A549 (cell line): Measurements from ENCODE around the gene ZEB1.

Experiments
- BHLHE40 ChIP-seq: IDR thresholded peaks from 2 replicates; pipeline ENCODE4 v1.6.1; 2012; ENCODE audit warnings: low read depth, low read length, inconsistent platforms
- CHD2 ChIP-seq: fragments of 150-350 bp; IDR thresholded peaks from 2 replicates; pipeline ENCODE4 v1.6.1; 2014; ENCODE audit warnings: low read length; ENCODE audit not compliant: partially characterized antibody
- HDAC2 ChIP-seq: fragments of 200-600 bp; sonication (generic); IDR thresholded peaks from 2 replicates; pipeline ENCODE4 v1.6.1; 2016
- JUN ChIP-seq, 2 experiments: fragments of >200 bp; sonication (Bioruptor Twin); formaldehyde crosslinking; IDR thresholded peaks; 2 replicates in 1 of 2; 3 replicates in 1 of 2; pipeline ENCODE4 v1.6.1; 2016 to 2017
- MYC ChIP-seq: IDR thresholded peaks from 2 replicates; pipeline ENCODE4 v1.6.1; 2012; ENCODE audit warnings: mild to moderate bottlenecking, inconsistent platforms, low read length, improper control_type of control experiment, borderline replicate concordance
- NFE2L2 ChIP-seq: fragments of 150-350 bp; conservative IDR thresholded peaks from 2 replicates; pipeline ENCODE4 v1.6.1; 2014; ENCODE audit warnings: low read length
- POLR2A ChIP-seq: IDR thresholded peaks from 2 replicates; pipeline ENCODE4 v1.6.1; 2012; ENCODE audit warnings: mild to moderate bottlenecking, low read length
- RAD21 ChIP-seq, 2 experiments: fragments of >200 bp in 1 of 2; sonication (Bioruptor Twin) in 1 of 2; formaldehyde crosslinking in 1 of 2; IDR thresholded peaks in 1 of 2; conservative IDR thresholded peaks in 1 of 2; 2 replicates in 1 of 2; 3 replicates in 1 of 2; pipeline ENCODE4 v1.6.1; 2012 to 2018; ENCODE audit warnings: inconsistent platforms in 1 of 2
- RCOR1 ChIP-seq: fragments of 150-350 bp; IDR thresholded peaks from 2 replicates; pipeline ENCODE4 v1.6.1; 2014; ENCODE audit warnings: antibody characterized with exemption, low read length, low read depth
- SMC3 ChIP-seq: fragments of >200 bp; sonication (Bioruptor Twin); formaldehyde crosslinking; IDR thresholded peaks from 3 replicates; pipeline ENCODE4 v1.6.1; 2018; ENCODE audit warnings: inconsistent platforms
- ZNF302 ChIP-seq: fragments of 250-450 bp; sonication (Bioruptor Pico); IDR thresholded peaks from 2 replicates; pipeline ENCODE4 v1.9.0; 2021; ENCODE audit warnings: inconsistent platforms, mild to moderate bottlenecking, moderate library complexity
- TF ChIP-seq, protein P1 (sequence below): fragments of >200 bp; sonication (Bioruptor Twin); formaldehyde crosslinking; IDR thresholded peaks from 3 replicates; pipeline ENCODE4 v1.5.1; 2016
- TF ChIP-seq, protein P2 (sequence below): IDR thresholded peaks from 2 replicates; pipeline ENCODE4 v1.6.1; 2012
- TF ChIP-seq, protein P3 (sequence below): fragments of 450-650 bp; IDR thresholded peaks from 2 replicates; pipeline ENCODE4 v1.6.1; 2014; ENCODE audit warnings: antibody characterized with exemption

DNA sequence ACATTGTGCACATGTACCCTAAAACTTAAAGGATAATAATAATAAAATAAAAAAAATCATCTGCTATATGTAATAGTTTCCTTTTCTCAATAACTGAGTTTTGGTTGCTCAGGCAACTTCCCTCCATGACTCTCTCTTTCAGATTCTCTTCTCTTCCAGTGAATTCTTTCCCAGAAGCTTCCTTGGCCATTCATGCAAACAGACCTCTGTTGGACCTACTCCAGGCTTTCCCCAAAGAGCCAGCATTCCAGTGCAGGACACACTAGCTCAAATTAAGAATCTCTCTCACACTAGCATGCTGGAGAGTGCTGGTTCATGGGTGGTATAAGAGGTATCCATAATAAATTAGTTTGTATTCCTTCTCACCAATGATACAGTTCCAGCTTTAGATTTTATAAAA lies 31.0 kb upstream of the ZEB1 start:
- TF ChIP-seq POLR2A (no peak), RCOR1 (no peak), RAD21 (conservative IDR thresholded peaks at IDR 0.05 in 1 of 2, IDR thresholded peaks at IDR 0.05 in 1 of 2) (no peak), BHLHE40 (no peak), SMC3 (no peak), NFE2L2 (no peak), ZNF302 (CRISPR knock-in tag) (no peak), MYC (no peak), CHD2 (no peak), JUN (IDR thresholded peaks at IDR 0.05) (no peak), HDAC2 (no peak)
- TF ChIP-seq, protein P1, sequence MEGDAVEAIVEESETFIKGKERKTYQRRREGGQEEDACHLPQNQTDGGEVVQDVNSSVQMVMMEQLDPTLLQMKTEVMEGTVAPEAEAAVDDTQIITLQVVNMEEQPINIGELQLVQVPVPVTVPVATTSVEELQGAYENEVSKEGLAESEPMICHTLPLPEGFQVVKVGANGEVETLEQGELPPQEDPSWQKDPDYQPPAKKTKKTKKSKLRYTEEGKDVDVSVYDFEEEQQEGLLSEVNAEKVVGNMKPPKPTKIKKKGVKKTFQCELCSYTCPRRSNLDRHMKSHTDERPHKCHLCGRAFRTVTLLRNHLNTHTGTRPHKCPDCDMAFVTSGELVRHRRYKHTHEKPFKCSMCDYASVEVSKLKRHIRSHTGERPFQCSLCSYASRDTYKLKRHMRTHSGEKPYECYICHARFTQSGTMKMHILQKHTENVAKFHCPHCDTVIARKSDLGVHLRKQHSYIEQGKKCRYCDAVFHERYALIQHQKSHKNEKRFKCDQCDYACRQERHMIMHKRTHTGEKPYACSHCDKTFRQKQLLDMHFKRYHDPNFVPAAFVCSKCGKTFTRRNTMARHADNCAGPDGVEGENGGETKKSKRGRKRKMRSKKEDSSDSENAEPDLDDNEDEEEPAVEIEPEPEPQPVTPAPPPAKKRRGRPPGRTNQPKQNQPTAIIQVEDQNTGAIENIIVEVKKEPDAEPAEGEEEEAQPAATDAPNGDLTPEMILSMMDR = no peak
- TF ChIP-seq, protein P2, sequence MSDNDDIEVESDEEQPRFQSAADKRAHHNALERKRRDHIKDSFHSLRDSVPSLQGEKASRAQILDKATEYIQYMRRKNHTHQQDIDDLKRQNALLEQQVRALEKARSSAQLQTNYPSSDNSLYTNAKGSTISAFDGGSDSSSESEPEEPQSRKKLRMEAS = no peak
- TF ChIP-seq, protein P3, sequence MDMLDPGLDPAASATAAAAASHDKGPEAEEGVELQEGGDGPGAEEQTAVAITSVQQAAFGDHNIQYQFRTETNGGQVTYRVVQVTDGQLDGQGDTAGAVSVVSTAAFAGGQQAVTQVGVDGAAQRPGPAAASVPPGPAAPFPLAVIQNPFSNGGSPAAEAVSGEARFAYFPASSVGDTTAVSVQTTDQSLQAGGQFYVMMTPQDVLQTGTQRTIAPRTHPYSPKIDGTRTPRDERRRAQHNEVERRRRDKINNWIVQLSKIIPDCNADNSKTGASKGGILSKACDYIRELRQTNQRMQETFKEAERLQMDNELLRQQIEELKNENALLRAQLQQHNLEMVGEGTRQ = no peak
